COLO829 (cell line): ENCODE measurements around the gene SYT14.
A peak's percentile ranks its signal among the peaks of the same experiment; 100 is the strongest.

Experiments used
- DNase-seq: peaks from one replicate; pipeline ENCODE4 v3.0.0; 2012; ENCODE audit warnings: low spot score

The SYT14 gene

DNA sequence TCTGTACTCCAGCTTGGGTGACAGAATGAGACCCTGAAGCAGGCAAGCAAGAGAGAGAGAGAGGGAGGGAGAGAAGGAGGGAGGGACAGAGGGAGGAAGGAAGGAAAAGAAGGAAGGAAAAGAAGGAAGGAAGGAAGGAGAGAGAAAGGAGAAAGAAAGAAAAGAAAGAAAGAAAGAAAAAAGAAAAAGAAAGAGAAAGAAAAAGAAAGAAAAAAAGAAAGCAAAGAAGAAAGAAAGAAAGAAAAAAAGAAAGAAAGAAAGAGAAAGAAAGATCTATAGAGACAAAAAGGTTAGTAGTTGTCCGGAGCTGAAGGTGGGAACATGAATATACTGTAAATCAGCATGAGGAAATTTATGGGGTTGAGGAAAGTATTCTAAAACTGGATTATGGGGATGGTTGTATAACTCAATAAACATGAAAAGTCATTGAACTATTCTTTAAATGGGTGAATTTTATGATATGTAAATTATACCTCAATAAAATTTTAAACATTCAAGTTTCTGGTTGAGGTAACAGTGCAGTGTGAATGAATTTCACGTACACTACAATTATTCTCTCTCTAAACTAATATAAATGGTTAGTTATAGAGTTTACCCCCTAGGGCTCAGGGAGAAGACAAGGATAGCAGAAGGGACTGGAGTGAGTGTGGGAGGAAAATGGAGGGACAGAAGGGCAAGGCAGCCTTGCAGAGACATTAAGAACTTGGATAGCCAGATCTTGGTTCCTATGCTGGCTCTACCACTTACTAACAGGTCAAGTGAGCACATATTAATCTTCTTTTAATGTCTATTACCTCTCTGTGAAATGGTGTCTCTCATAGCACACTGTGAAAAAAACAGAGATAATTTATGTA is 269.8 kb downstream of the SYT14 start:
- no peak for DNase-seq

DNA sequence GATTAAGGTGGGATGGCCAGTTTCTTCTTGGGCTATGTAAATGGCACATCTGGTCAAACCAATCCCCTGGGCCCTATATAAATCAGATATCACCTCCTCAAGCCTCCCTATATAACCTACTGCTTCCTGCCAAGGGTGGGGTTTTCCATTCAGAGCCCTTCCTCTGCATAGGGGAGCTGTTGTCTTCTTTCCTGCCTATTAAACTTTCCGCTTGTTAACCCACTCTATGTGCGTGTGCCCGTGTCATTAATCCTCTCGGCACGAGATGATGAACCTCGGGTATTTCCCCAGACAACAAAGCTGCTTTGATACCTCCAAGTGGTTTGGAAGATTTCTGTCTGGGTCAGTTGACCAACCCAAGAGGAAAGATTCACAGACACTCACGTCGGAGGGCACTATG is 275.3 kb downstream of the SYT14 start:
- DNase-seq, result peak; percentile 83

DNA sequence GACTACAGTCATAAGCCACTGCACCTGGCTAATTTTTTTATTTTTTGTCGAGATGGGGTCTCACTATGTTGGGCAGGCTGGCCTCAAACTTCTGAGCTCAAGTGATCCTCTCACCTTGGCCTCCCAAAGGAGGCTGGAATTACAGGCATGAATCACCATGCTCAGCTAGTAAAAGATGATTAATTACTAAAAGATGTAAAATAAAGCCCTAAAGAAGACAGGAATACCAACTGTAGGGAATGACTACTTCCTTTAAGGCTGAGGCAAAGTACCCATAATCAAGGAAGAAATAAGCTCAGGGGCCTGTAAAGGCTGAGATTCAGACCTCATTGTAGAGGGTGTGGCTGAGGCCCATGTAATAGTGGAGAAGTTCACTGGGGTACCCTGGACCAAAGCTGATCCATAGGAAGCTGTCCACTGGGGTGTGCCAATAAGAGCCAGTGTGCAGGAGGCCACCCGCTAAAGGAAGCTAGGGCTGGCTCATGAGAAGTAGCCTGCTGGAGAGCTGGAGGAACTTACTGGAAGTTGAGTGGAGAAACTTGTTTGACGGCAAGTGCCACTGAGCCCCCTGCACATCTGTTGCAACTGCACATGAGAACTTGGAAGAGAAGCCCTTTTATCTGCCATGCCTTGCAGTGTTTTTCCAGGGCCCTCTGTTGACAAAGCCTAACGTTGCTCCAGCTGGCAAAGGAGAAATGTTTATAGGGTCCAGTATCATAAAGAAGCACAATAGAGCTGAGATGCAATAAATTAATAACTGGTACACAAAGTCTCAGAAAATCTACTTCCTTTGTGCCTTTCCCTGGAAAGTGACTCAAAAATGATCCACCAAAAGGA is 276.8 kb downstream of the SYT14 start:
- no peak for DNase-seq

DNA sequence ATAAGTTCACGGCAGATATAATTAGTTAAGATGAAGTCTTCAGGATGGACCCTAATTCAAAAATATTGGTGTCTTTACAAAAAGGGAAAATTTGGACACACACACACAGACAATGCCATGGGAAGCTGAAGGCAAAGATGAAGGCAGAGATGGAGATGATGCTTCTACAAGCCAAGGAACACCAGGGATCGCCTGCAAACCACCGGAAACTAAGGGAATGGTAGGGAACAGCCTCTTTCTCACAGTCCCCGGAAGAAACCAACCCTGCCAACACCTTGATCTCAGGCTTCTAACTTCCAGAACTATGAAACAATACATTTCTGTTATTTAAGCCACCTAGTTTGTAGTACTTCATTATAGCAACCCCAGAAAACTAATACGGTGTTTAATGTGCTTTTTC is 279.5 kb downstream of the SYT14 start:
- DNase-seq, result no peak

DNA sequence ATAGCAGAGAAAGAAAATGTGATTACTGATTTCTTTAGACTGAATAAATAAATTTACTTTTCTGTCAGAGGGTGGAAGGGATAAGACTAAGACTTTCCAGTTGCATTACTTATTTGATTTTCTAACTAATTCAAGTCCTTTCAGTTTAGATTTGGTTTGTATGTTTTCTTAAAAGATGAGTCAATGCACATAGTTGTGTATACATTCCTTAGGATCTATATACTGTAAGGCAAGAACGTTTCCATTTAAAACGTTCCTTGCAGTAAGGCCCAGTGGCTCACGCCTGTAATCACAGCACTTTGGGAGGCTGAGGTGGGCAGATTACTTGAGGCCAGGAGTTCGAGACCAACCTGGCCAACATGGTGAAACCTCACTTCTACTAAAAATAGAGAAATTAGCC is 280.0 kb downstream of the SYT14 start:
- no peak for DNase-seq
